ENCODE data around the gene MLPH. TPM values are rescaled to one million over a fixed set of nuclear protein-coding genes. Genes with fewer than 3 reads are reported as not detected.

The MLPH gene
- total and polyA plus RNA-seq, 4 donors = 71.0 to 295 (median 192) TPM

GRCh38 chr2:237510502-237511217 is 23.6 kb downstream of the MLPH start:
- H3K9ac ChIP-seq (ENCODE audit: insufficient read depth in 1 of 2, low read length in 2 of 2) = no peak overlapping the region
- peaks cover 0 to 4% (median 0%) of the 10 kb centered on the region in 4 donors for H3K36me3 ChIP-seq (ENCODE audit: control insufficient read depth in 4 of 4, insufficient read depth in 4 of 4, low read length in 4 of 4)

GRCh38 chr2:237511433-237511832 is 24.4 kb downstream of the MLPH start:
- DNase-seq (peak in 2 of 3 donors; percentile 45 to 52), ATAC-seq (ENCODE audit: insufficient read depth, low FRiP score) (no peak)
- Histone ChIP-seq H3K9me3 (ENCODE audit: control insufficient read depth in 4 of 4, insufficient read depth in 3 of 4, low read length in 3 of 4) (no peaks in the 10 kb centered on the region), H3K4me1 (ENCODE audit: control insufficient read depth in 5 of 5, insufficient read depth in 5 of 5, low read length in 5 of 5) (peaks cover 0 to 17% (median 0%) of the 10 kb centered on the region in 5 donors), H3K27me3 (ENCODE audit: control insufficient read depth in 3 of 3, insufficient read depth in 3 of 3, low read length in 2 of 3) (no peaks in the 10 kb centered on the region), H3K36me3 (ENCODE audit: control insufficient read depth in 4 of 4, insufficient read depth in 4 of 4, low read length in 4 of 4) (peaks cover 0 to 8% (median 0%) of the 10 kb centered on the region in 4 donors), H3K9ac (ENCODE audit: insufficient read depth in 1 of 2, low read length in 2 of 2) (no peak overlapping the region), H3K27ac (ENCODE audit: low read depth in 1 of 2, low read length in 1 of 2) (no peak overlapping the region), H3K4me3 (no peak overlapping the region)
- no peak for TF ChIP-seq CTCF (IDR thresholded peaks at IDR 0.05; ENCODE audit: control extremely low read depth, extremely low read depth)
- WGBS, 2 donors = 91 to 92% methylated on average over 1 of the region's 1 CpG

More at GRCh38 chr2:237510502-237511217, 23.6 kb downstream of the MLPH start:
- H3K9me3 ChIP-seq (ENCODE audit: control insufficient read depth in 4 of 4, insufficient read depth in 3 of 4, low read length in 3 of 4) = no peaks in the 10 kb centered on the region
- no peaks in the 10 kb centered on the region for H3K27me3 ChIP-seq (ENCODE audit: control insufficient read depth in 3 of 3, insufficient read depth in 3 of 3, low read length in 2 of 3)
- peak in 1 of 3 donors; percentile 43 for DNase-seq
- no peak overlapping the region for H3K4me3 ChIP-seq
- no peak for TF ChIP-seq CTCF (IDR thresholded peaks at IDR 0.05; ENCODE audit: control extremely low read depth, extremely low read depth)
- peaks cover 0 to 19% (median 0%) of the 10 kb centered on the region in 5 donors for H3K4me1 ChIP-seq (ENCODE audit: control insufficient read depth in 5 of 5, insufficient read depth in 5 of 5, low read length in 5 of 5)
- ATAC-seq (ENCODE audit: insufficient read depth, low FRiP score) = peak; percentile 15
- WGBS, 2 donors = 77 to 85% methylated on average over 21 of the region's 21 CpGs
- peak overlapping the region in 1 of 2 donors; percentile 59 for H3K27ac ChIP-seq (ENCODE audit: low read depth in 1 of 2, low read length in 1 of 2)

GRCh38 chr2:237511885-237512405 is 24.9 kb downstream of the MLPH start:
- Histone ChIP-seq H3K36me3 (ENCODE audit: control insufficient read depth in 4 of 4, insufficient read depth in 4 of 4, low read length in 4 of 4) (peaks cover 0 to 8% (median 0%) of the 10 kb centered on the region in 4 donors), H3K27ac (ENCODE audit: low read depth in 1 of 2, low read length in 1 of 2) (no peak overlapping the region), H3K4me1 (ENCODE audit: control insufficient read depth in 5 of 5, insufficient read depth in 5 of 5, low read length in 5 of 5) (peaks cover 0 to 17% (median 0%) of the 10 kb centered on the region in 5 donors), H3K4me3 (no peak overlapping the region), H3K27me3 (ENCODE audit: control insufficient read depth in 3 of 3, insufficient read depth in 3 of 3, low read length in 2 of 3) (no peaks in the 10 kb centered on the region), H3K9ac (ENCODE audit: insufficient read depth in 1 of 2, low read length in 2 of 2) (no peak overlapping the region), H3K9me3 (ENCODE audit: control insufficient read depth in 4 of 4, insufficient read depth in 3 of 4, low read length in 3 of 4) (no peaks in the 10 kb centered on the region)
- 88 to 97% methylated on average over 17 of the region's 17 CpGs for WGBS, 2 donors
- no peak for TF ChIP-seq CTCF (IDR thresholded peaks at IDR 0.05; ENCODE audit: control extremely low read depth, extremely low read depth)
- DNase-seq (no peak), ATAC-seq (ENCODE audit: insufficient read depth, low FRiP score) (no peak)

Measured in lung (tissue), 12 donors.